Measurements from ENCODE around the gene TMEM30B.

- TF ChIP-seq CTCF (conservative IDR thresholded peaks at IDR 0.05 in 1 of 2, IDR thresholded peaks at IDR 0.05 in 1 of 2; ENCODE audit: extremely low read depth in 1 of 2, insufficient read depth in 1 of 2, low read depth in 1 of 2, low read length in 2 of 2) (no peak), EZH2 (IDR thresholded peaks at IDR 0.05; ENCODE audit: borderline replicate concordance, low read length) (no peak)
Observed at GRCh38 chr14:61281948-61282275, 774 bp upstream of the TMEM30B start.

All from mammary epithelial cell (primary cell).